Measurements from ENCODE around the gene FBXO7.

FBXO7 gene

GRCh38 chr22:32474635-32475467 lies at the start of gene FBXO7:
Gene FBXO7, plus strand, starts transcription at chr22:32474811. Its CDS starts 192 bp downstream, at chr22:32475003.
- peak; percentile 53 to 89 for DNase-seq (ENCODE audit: low read depth in 1 of 2, low spot score in 1 of 2)
- TF ChIP-seq JUND (IDR thresholded peaks at IDR 0.05; ENCODE audit: low read depth) = no peak
- in situ Hi-C loops (cut with HindIII; ENCODE audit: low pct_unique_long_range_greater_than_20kb, low sequenced_read_pairs) = no loop called here

GRCh38 chr22:32426881-32427280 lies 47.7 kb upstream of the FBXO7 start:
- DNase-seq (ENCODE audit: low read depth in 1 of 2, low spot score in 1 of 2) = no peak
- TF ChIP-seq JUND (IDR thresholded peaks at IDR 0.05; ENCODE audit: low read depth) = no peak
- in situ Hi-C loops (cut with HindIII; ENCODE audit: low pct_unique_long_range_greater_than_20kb, low sequenced_read_pairs) = no loop called here

- no peak for DNase-seq (ENCODE audit: low read depth in 1 of 2, low spot score in 1 of 2)
- in situ Hi-C loops (cut with HindIII; ENCODE audit: low pct_unique_long_range_greater_than_20kb, low sequenced_read_pairs) = no loop called here
- TF ChIP-seq JUND (IDR thresholded peaks at IDR 0.05; ENCODE audit: low read depth) = no peak
Measured at GRCh38 chr22:32430352-32430751, 44.3 kb upstream of the FBXO7 start.

- no peak for TF ChIP-seq JUND (IDR thresholded peaks at IDR 0.05; ENCODE audit: low read depth)
- in situ Hi-C loops (cut with HindIII; ENCODE audit: low pct_unique_long_range_greater_than_20kb, low sequenced_read_pairs) = no loop called here
- DNase-seq (ENCODE audit: low read depth in 1 of 2, low spot score in 1 of 2) = peak; percentile 28 to 76
Measured at GRCh38 chr22:32444068-32444467, 30.5 kb upstream of the FBXO7 start.

GRCh38 chr22:32446321-32446720 lies 28.3 kb upstream of the FBXO7 start:
- in situ Hi-C loops (cut with HindIII; ENCODE audit: low pct_unique_long_range_greater_than_20kb, low sequenced_read_pairs) = no loop called here
- TF ChIP-seq JUND (IDR thresholded peaks at IDR 0.05; ENCODE audit: low read depth) = no peak
- DNase-seq (ENCODE audit: low read depth in 1 of 2, low spot score in 1 of 2) = no peak

- TF ChIP-seq JUND (IDR thresholded peaks at IDR 0.05; ENCODE audit: low read depth) = no peak
- DNase-seq (ENCODE audit: low read depth in 1 of 2, low spot score in 1 of 2) = peak in 1 of 2 experiments; percentile 44
- in situ Hi-C loops (cut with HindIII; ENCODE audit: low pct_unique_long_range_greater_than_20kb, low sequenced_read_pairs) = no loop called here
Measured at GRCh38 chr22:32448980-32449379, 25.6 kb upstream of the FBXO7 start.

GRCh38 chr22:32457031-32457430 lies 17.6 kb upstream of the FBXO7 start:
- no peak for DNase-seq (ENCODE audit: low read depth in 1 of 2, low spot score in 1 of 2)
- no peak for TF ChIP-seq JUND (IDR thresholded peaks at IDR 0.05; ENCODE audit: low read depth)
- in situ Hi-C loops (cut with HindIII; ENCODE audit: low pct_unique_long_range_greater_than_20kb, low sequenced_read_pairs) = no loop called here

GRCh38 chr22:32462452-32462851 lies 12.2 kb upstream of the FBXO7 start:
- DNase-seq (ENCODE audit: low read depth in 1 of 2, low spot score in 1 of 2) = no peak
- in situ Hi-C loops (cut with HindIII; ENCODE audit: low pct_unique_long_range_greater_than_20kb, low sequenced_read_pairs) = no loop called here
- no peak for TF ChIP-seq JUND (IDR thresholded peaks at IDR 0.05; ENCODE audit: low read depth)

GRCh38 chr22:32465661-32466060 lies 8.9 kb upstream of the FBXO7 start:
- no peak for DNase-seq (ENCODE audit: low read depth in 1 of 2, low spot score in 1 of 2)
- in situ Hi-C loops (cut with HindIII; ENCODE audit: low pct_unique_long_range_greater_than_20kb, low sequenced_read_pairs) = no loop called here
- TF ChIP-seq JUND (IDR thresholded peaks at IDR 0.05; ENCODE audit: low read depth) = no peak

GRCh38 chr22:32466496-32466895 lies 8.1 kb upstream of the FBXO7 start:
- no peak for TF ChIP-seq JUND (IDR thresholded peaks at IDR 0.05; ENCODE audit: low read depth)
- in situ Hi-C loops (cut with HindIII; ENCODE audit: low pct_unique_long_range_greater_than_20kb, low sequenced_read_pairs) = no loop called here
- DNase-seq (ENCODE audit: low read depth in 1 of 2, low spot score in 1 of 2) = peak in 1 of 2 experiments; percentile 5

GRCh38 chr22:32469799-32470212 lies 4.8 kb upstream of the FBXO7 start:
- in situ Hi-C loops (cut with HindIII; ENCODE audit: low pct_unique_long_range_greater_than_20kb, low sequenced_read_pairs) = no loop called here
- TF ChIP-seq JUND (IDR thresholded peaks at IDR 0.05; ENCODE audit: low read depth) = no peak
- DNase-seq (ENCODE audit: low read depth in 1 of 2, low spot score in 1 of 2) = no peak

GRCh38 chr22:32473388-32473952 lies 1.1 kb upstream of the FBXO7 start:
- TF ChIP-seq JUND (IDR thresholded peaks at IDR 0.05; ENCODE audit: low read depth) = no peak
- in situ Hi-C loops (cut with HindIII; ENCODE audit: low pct_unique_long_range_greater_than_20kb, low sequenced_read_pairs) = no loop called here
- peak; percentile 15 to 64 for DNase-seq (ENCODE audit: low read depth in 1 of 2, low spot score in 1 of 2)

GRCh38 chr22:32475468-32476010 lies 928 bp downstream of the FBXO7 start:
- peak in 1 of 2 experiments; percentile 39 for DNase-seq (ENCODE audit: low read depth in 1 of 2, low spot score in 1 of 2)
- in situ Hi-C loops (cut with HindIII; ENCODE audit: low pct_unique_long_range_greater_than_20kb, low sequenced_read_pairs) = no loop called here
- no peak for TF ChIP-seq JUND (IDR thresholded peaks at IDR 0.05; ENCODE audit: low read depth)

Data from T47D (cell line).